ENCODE results near the gene TM4SF5. TPM values are rescaled to one million over a fixed set of nuclear protein-coding genes. Genes with fewer than 3 reads are reported as not detected.

The TM4SF5 gene
- total RNA-seq, 1 experiment from 2014 or later = not detected

- DNase-seq (ENCODE audit: low read depth) = no peak
Observed at GRCh38 chr17:4788807-4789700, 17.4 kb downstream of the TM4SF5 start, which contains the start of gene GLTPD2. Gene GLTPD2, plus strand, starts transcription at chr17:4788964. Its CDS starts 48 bp downstream, at chr17:4789012.

DNA sequence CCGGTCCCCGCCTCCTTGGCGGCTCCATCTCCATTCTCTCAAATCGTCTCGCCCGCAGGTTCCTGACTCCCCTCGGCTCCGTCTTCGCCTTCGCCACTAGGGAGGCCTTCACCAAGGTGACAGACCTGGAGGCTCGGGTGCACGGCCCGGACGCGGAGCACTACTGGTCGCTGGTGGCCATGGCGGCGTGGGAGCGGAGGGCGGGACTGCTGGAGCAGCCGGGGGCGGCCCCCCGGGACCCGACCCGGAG is 17.9 kb downstream of the TM4SF5 start:
- DNase-seq (ENCODE audit: low read depth) = no peak

DNA sequence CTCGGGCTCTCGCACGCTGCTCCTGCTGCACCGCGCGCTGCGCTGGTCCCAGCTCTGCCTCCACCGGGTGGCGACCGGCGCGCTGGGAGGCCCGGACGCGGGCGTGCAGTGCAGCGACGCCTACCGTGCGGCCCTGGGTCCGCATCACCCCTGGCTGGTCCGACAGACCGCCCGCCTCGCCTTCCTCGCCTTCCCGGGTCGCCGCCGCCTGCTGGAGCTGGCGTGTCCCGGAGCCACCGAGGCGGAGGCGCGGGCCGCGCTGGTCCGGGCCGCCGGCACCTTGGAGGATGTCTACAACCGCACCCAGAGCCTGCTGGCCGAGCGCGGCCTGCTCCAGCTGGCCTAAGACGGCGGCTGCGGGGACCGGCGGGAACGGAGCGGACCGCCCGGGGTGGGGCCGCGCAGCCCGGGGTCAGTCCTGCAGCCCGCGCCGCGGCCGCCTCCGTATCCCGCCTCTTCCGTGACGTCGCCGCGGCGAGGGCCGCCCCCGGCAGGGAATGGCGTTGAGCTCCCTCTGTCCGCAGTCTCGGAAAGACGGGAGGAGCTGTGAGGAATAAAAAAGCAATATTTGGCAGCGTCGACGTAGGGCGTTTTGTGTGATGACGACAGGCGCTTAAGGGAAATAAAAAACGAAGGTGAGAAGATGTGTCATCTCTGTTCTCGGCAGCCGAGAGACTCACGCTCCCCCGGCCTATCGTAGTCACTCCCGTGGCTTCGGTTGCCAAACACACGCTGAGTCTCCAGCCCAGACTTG is 18.4 kb downstream of the TM4SF5 start:
- peak; percentile 92 for DNase-seq (ENCODE audit: low read depth)

GRCh38 chr17:4790705-4791088 is 19.0 kb downstream of the TM4SF5 start:
- DNase-seq (ENCODE audit: low read depth) = no peak

- no peak for DNase-seq (ENCODE audit: low read depth)
Observed at GRCh38 chr17:4795168-4795567, 23.5 kb downstream of the TM4SF5 start.

- DNase-seq (ENCODE audit: low read depth) = peak; percentile 29
Observed at GRCh38 chr17:4796552-4796920, 24.9 kb downstream of the TM4SF5 start.

- DNase-seq (ENCODE audit: low read depth) = no peak
Observed at GRCh38 chr17:4800462-4801196, 28.9 kb downstream of the TM4SF5 start.

- no peak for DNase-seq (ENCODE audit: low read depth)
Observed at GRCh38 chr17:4802228-4802627, 30.5 kb downstream of the TM4SF5 start, which contains the start of gene C17orf114. Gene C17orf114, minus strand, starts transcription at chr17:4802328.

GRCh38 chr17:4806456-4806776 is 34.7 kb downstream of the TM4SF5 start:
- no peak for DNase-seq (ENCODE audit: low read depth)

GRCh38 chr17:4806777-4807604 is 35.3 kb downstream of the TM4SF5 start, which contains the start of gene PLD2:
Gene PLD2, plus strand, starts transcription at chr17:4807152. Its CDS starts 621 bp downstream, at chr17:4807773.
- peak; percentile 69 for DNase-seq (ENCODE audit: low read depth)

DNA sequence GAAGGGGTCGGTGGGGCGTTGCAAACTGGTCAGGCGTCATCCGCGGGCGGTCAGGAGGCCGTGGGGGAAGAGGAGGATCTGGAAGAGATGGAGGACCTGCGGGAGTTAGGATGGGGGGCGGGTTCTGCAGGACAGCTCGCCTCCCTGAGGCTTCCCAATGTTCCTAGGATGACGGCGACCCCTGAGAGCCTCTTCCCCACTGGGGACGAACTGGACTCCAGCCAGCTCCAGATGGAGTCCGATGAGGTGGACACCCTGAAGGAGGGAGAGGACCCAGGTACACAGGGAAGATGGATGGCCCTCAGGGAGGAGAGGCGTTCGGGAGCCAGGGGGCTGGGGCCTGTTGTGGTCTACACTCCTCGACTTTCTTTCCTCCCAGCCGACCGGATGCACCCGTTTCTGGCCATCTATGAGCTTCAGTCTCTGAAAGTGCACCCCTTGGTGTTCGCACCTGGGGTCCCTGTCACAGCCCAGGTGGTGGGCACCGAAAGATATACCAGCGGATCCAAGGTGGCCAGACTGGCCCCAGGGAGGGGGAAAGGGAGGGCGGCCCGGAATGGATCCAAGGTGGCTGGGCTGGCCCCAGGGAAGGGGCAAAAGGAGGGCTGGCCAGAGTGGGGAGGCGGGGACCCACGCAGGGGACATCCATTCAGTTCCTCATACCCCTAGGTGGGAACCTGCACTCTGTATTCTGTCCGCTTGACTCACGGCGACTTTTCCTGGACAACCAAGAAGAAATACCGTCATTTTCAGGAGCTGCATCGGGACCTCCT is 36.1 kb downstream of the TM4SF5 start:
- no peak for DNase-seq (ENCODE audit: low read depth)

DNA sequence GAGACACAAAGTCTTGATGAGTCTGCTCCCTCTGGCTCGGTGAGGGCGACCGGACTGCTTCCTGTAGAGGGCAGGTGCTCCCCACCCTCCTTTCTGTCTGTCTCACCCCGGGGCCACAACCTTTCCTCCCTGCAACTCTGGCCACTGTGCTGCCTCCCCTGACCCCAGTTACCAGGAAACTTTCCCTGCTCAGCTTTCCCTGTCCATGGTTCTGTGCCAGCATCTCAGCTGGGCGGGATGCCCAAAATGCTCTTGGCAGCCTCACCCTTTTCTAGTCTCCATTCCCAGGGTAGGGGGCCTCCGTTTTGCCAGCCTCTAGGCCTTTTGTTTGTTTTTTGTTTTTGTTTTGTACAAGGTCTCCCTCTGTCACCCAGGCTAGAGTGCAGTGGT is 36.7 kb downstream of the TM4SF5 start:
- DNase-seq (ENCODE audit: low read depth) = no peak

DNA sequence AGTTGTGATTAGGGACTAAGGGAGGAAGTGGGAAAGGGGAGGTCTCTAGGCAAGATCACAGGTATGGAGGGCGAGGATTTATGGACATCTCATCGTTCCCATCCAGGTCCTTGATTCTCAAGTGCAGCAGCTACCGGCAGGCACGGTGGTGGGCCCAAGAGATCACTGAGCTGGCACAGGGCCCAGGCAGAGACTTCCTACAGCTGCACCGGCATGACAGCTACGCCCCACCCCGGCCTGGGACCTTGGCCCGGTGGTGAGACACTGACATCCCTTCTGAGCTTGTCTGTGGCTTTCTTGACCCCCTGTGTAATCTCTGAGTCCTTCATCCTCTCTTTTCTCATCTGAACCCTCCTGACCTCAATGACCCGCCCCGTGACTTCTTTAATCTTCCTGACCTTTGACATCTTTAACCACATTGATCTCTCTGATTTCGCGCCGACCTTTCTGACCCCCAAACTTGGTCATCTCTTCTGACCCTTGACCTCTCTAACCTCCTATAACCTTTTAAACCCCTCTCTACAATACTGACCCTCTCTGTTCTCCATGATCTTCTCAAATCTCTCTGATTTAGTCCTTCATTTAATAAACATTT is 39.1 kb downstream of the TM4SF5 start:
- no peak for DNase-seq (ENCODE audit: low read depth)

DNA sequence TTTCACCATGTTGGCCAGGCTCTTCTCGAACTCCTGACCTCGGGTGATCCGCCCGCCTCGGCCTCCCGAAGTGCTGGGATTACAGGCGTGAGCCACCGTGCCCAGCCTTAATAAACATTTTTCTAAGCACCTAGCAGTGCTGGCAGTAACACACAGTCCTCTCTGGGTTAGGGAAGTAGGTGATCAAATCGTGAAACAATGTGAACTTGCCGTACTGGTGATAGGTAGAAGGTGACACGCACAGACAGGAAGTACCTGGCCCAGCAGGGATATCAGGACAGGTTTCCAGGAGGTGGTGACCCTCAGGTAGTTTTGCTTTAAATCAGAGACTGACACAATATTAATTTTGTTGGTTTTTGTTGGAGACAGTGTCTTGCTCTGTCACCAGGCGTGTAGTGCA is 39.8 kb downstream of the TM4SF5 start:
- no peak for DNase-seq (ENCODE audit: low read depth)

- no peak for DNase-seq (ENCODE audit: low read depth)
Observed at GRCh38 chr17:4812690-4813089, 41.0 kb downstream of the TM4SF5 start.

DNA sequence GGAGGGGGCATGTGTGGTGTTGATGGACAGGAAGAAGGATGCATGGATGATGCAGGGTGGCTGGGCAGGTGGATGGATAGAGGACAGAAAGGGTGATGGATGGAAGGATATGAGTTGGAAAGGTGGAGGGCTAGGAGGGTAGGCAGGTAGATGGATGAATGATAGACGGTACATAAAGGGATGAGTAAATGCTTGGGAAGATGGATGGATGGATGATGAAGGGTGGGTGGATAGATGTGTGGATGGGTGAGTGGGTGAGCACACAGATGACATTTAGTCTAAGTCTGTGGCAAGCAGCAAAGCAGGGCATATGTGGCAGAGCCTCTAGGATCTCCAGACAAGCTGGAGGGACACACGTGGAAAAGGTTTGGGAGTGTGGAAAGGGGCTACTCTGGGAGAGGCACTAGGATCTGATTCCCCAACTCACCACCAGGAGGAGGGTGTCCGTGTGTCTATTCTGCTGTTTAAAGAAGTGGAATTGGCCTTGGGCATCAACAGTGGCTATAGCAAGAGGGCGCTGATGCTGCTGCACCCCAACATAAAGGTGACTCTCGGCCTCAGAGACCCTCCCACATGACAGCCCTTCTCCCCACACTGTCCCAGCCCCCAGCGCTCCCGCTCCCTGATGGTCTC is 43.5 kb downstream of the TM4SF5 start:
- DNase-seq (ENCODE audit: low read depth) = no peak

DNA sequence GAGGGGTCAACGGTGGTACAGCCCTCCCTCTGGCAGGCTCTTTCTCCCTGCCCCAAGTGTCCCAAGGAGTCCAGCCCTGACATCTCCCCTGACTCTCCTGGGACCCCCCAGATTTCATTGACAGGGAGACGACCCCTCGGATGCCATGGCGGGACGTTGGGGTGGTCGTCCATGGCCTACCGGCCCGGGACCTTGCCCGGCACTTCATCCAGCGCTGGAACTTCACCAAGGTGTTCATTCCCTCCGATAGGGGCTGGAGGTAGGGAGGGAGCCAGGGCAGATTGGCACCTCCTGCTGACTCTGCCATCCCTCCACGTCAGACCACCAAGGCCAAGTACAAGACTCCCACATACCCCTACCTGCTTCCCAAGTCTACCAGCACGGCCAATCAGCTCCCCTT is 45.1 kb downstream of the TM4SF5 start:
- no peak for DNase-seq (ENCODE audit: low read depth)

DNA sequence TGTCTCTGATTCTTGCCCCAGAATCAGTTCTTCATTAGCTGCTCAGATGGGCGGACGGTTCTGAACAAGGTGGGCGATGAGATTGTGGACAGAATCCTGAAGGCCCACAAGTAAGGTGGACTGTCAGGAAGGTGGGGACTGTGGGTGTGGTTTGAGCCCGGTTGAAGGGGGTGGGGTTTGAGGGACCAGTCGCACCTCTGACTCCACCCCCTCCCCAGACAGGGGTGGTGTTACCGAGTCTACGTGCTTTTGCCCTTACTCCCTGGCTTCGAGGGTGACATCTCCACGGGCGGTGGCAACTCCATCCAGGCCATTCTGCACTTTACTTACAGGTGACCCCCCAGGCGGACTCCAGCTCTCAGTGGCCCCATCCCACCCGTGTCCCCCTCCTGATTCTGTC is 46.6 kb downstream of the TM4SF5 start:
- DNase-seq (ENCODE audit: low read depth) = no peak

DNA sequence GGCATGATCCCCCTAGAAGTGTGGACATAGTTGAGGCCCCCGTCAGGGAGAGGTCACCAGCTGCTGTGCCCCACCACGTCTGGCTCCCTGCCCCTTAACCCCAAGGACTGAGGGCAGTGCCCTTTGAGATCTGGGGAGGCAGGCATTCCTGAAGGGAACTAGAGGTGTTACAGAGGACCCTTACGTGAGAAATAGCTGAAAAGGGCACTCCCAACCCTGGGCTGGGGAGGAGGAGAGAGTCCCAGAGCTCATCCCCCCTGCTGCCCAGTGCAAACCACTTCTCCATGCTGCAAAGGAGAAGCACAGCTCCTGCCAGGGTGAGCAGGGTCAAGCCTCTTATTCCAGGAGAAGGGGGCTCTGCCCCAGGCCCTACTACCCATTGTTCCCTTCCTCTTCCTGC is 51.1 kb downstream of the TM4SF5 start:
- DNase-seq (ENCODE audit: low read depth) = no peak

All from LHCN-M2 (cell line).